AG08396 (cell line): ENCODE data around the gene APOL5.
"Not testable (repeated sequence)": the region's sequence is repeated elsewhere in the genome, so short reads cannot be mapped to it uniquely, and the experiment has no call there.

Source experiments
- DNase-seq: peaks from one replicate; pipeline ENCODE4 v3.0.0; 2012; ENCODE audit warnings: low spot score, mixed read lengths

The APOL5 gene

GRCh38 chr22:35717572-35717971 is at the start of gene APOL5:
Gene APOL5 (plus strand): TSS chr22:35717872. CDS start chr22:35717872, 0 bp downstream.
- no peak for DNase-seq

- no peak for DNase-seq
Measured at GRCh38 chr22:35674335-35674734, 43.3 kb upstream of the APOL5 start.

- not testable (repeated sequence) for DNase-seq
Measured at GRCh38 chr22:35676065-35676464, 41.6 kb upstream of the APOL5 start.

- no peak for DNase-seq
Measured at GRCh38 chr22:35677460-35678187, 40.0 kb upstream of the APOL5 start.

GRCh38 chr22:35678836-35679235 is 38.8 kb upstream of the APOL5 start:
- DNase-seq, result no peak

GRCh38 chr22:35679492-35679891 is 38.2 kb upstream of the APOL5 start:
- not testable (repeated sequence) for DNase-seq

GRCh38 chr22:35681454-35682052 is 36.1 kb upstream of the APOL5 start:
- DNase-seq, result no peak

- DNase-seq, result no peak
Measured at GRCh38 chr22:35683560-35683959, 34.1 kb upstream of the APOL5 start.

GRCh38 chr22:35684270-35684700 is 33.4 kb upstream of the APOL5 start:
- peak; percentile 29 for DNase-seq

- DNase-seq, result no peak
Measured at GRCh38 chr22:35684732-35685131, 32.9 kb upstream of the APOL5 start.

- no peak for DNase-seq
Measured at GRCh38 chr22:35685731-35686130, 31.9 kb upstream of the APOL5 start.

GRCh38 chr22:35686298-35686697 is 31.4 kb upstream of the APOL5 start:
- no peak for DNase-seq

- no peak for DNase-seq
Measured at GRCh38 chr22:35687461-35687860, 30.2 kb upstream of the APOL5 start.

GRCh38 chr22:35688913-35689675 is 28.6 kb upstream of the APOL5 start:
- no peak for DNase-seq

GRCh38 chr22:35690001-35690400 is 27.7 kb upstream of the APOL5 start:
- DNase-seq, result no peak

- no peak for DNase-seq
Measured at GRCh38 chr22:35695202-35695601, 22.5 kb upstream of the APOL5 start.

GRCh38 chr22:35697142-35697541 is 20.5 kb upstream of the APOL5 start:
- no peak for DNase-seq

- not testable (repeated sequence) for DNase-seq
Measured at GRCh38 chr22:35699852-35700251, 17.8 kb upstream of the APOL5 start.

GRCh38 chr22:35703861-35704584 is 13.6 kb upstream of the APOL5 start:
- no peak for DNase-seq

- DNase-seq, result peak; percentile 68
Measured at GRCh38 chr22:35705141-35705540, 12.5 kb upstream of the APOL5 start.

GRCh38 chr22:35708453-35708852 is 9.2 kb upstream of the APOL5 start:
- no peak for DNase-seq

GRCh38 chr22:35708917-35709316 is 8.8 kb upstream of the APOL5 start:
- DNase-seq, result no peak
